Measurements from ENCODE around the gene MEX3A. TPM values are rescaled to one million over a fixed set of nuclear protein-coding genes. Genes with fewer than 3 reads are reported as not detected.

Gene MEX3A
- total and polyA plus RNA-seq, 9 donors: 3.5 to 12.4 (median 9.1) TPM

GRCh38 chr1:156083800-156084790, 1.8 kb upstream of the MEX3A start:
- no peak overlapping the region for H3K4me3 ChIP-seq
- no peak for DNase-seq
- peaks cover 2% of the 10 kb centered on the region for H3K4me1 ChIP-seq (ENCODE audit: insufficient read depth)
- H3K27me3 ChIP-seq: no peaks in the 10 kb centered on the region
- H3K36me3 ChIP-seq: no peaks in the 10 kb centered on the region
- no peaks in the 10 kb centered on the region for H3K9me3 ChIP-seq
- intact Hi-C loops (cut with DNase I): no loop called here
- 33 to 53% (median 46%) methylated on average over 7 of the region's 7 CpGs for WGBS, 3 donors
- no peak for TF ChIP-seq POLR2A (IDR thresholded peaks at IDR 0.05)
- TF ChIP-seq EP300 (IDR thresholded peaks at IDR 0.05): no peak
- no peak for TF ChIP-seq CTCF (IDR thresholded peaks at IDR 0.05)
- no peak overlapping the region for H3K27ac ChIP-seq

DNA sequence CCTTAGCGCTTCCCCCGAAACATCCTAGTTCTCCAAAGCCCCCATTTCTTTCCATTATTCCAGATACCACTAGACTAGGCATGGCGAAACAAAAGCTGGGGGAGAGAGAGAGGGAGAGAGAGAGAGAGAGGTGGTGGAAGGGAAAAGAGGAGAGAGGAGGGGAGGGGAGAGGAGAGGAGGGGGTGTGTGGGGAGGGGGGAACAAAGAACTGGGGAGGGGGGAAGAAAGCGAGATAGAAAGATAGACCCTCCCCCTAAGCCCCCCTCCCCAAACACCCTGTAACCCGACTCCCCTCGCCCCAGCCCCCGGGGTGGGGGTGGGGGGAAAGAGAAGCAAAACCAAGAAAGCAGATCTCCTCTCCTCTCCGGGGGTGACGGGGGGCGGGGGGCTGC, 352 bp downstream of the MEX3A start:
- intact Hi-C loops (cut with DNase I): loop anchor here in 1 of 4 donors (2.0 kb wide), 1 partner anchor 27 kb away; the partner anchor contains the start of gene LAMTOR2
- H3K27ac ChIP-seq: peak overlapping the region; percentile 65 to 66
- no peaks in the 10 kb centered on the region for H3K36me3 ChIP-seq
- 0 to 3% (median 3%) methylated on average over 9 to 10 of the region's 10 CpGs for WGBS, 3 donors
- H3K4me3 ChIP-seq: peak overlapping the region; percentile 81
- no peak for TF ChIP-seq EP300 (IDR thresholded peaks at IDR 0.05)
- TF ChIP-seq POLR2A (IDR thresholded peaks at IDR 0.05): no peak
- TF ChIP-seq CTCF (IDR thresholded peaks at IDR 0.05): no peak
- H3K4me1 ChIP-seq (ENCODE audit: insufficient read depth): peaks cover 2% of the 10 kb centered on the region
- H3K27me3 ChIP-seq: no peaks in the 10 kb centered on the region
- no peaks in the 10 kb centered on the region for H3K9me3 ChIP-seq
- no peak for DNase-seq

GRCh38 chr1:156081180-156081916, 917 bp downstream of the MEX3A start:
- Histone ChIP-seq H3K36me3 (no peaks in the 10 kb centered on the region), H3K27me3 (no peaks in the 10 kb centered on the region), H3K4me3 (peak overlapping the region; percentile 81), H3K27ac (peak overlapping the region; percentile 66), H3K4me1 (ENCODE audit: insufficient read depth) (peaks cover 2% of the 10 kb centered on the region), H3K9me3 (no peaks in the 10 kb centered on the region)
- peak in 4 of 5 donors; percentile 47 to 68 (median 61) for DNase-seq
- 1 to 4% (median 1%) methylated on average over 28 to 58 of the region's 61 CpGs for WGBS, 3 donors
- intact Hi-C loops (cut with DNase I): loop anchor here in 1 of 4 donors (2.0 kb wide), 1 partner anchor 27 kb away; the partner anchor contains the start of gene LAMTOR2
- TF ChIP-seq EP300 (IDR thresholded peaks at IDR 0.05): no peak
- no peak for TF ChIP-seq POLR2A (IDR thresholded peaks at IDR 0.05)
- TF ChIP-seq CTCF (IDR thresholded peaks at IDR 0.05): no peak

- 7 to 21% (median 10%) methylated on average over 4 of the region's 4 CpGs for WGBS, 3 donors
- intact Hi-C loops (cut with DNase I): loop anchor here in 1 of 4 donors (2.0 kb wide), 1 partner anchor 26 kb away; the partner anchor contains the start of gene LAMTOR2
- H3K4me1 ChIP-seq (ENCODE audit: insufficient read depth): peaks cover 2% of the 10 kb centered on the region
- H3K9me3 ChIP-seq: no peaks in the 10 kb centered on the region
- peak overlapping the region; percentile 81 for H3K4me3 ChIP-seq
- H3K27me3 ChIP-seq: no peaks in the 10 kb centered on the region
- no peak for TF ChIP-seq POLR2A (IDR thresholded peaks at IDR 0.05)
- TF ChIP-seq CTCF (IDR thresholded peaks at IDR 0.05): no peak
- TF ChIP-seq EP300 (IDR thresholded peaks at IDR 0.05): no peak
- H3K27ac ChIP-seq: peak overlapping the region; percentile 47 to 66
- DNase-seq: peak in 1 of 5 donors; percentile 50
- no peaks in the 10 kb centered on the region for H3K36me3 ChIP-seq
These were observed 1.4 kb downstream of the MEX3A start for GRCh38 chr1:156080863-156081179.

Data from ovary (tissue), 9 donors.